Vagina (tissue), 2 donors: Measurements from ENCODE around the gene ZNF829. TPM values are rescaled to one million over a fixed set of nuclear protein-coding genes. Genes with fewer than 3 reads are reported as not detected.

Source experiments
- DNase-seq, 2 donors: peaks; one replicate each; pipeline ENCODE4 v3.0.0-alpha.2; 2017; ENCODE audit errors: extremely low spot score in 2 of 2
- H3K27ac ChIP-seq: fragments of 200-600 bp; sonication (generic); one replicate; pipeline ENCODE4 v1.5.1; 2019
- H3K27me3 ChIP-seq: fragments of 200-600 bp; sonication (generic); one replicate; pipeline ENCODE4 v1.5.1; 2019
- H3K36me3 ChIP-seq, 2 donors: fragments of 200-600 bp; sonication (generic); one replicate each; pipeline ENCODE4 v1.5.1; 2017 to 2019
- H3K4me1 ChIP-seq: fragments of 200-600 bp; sonication (generic); one replicate; pipeline ENCODE4 v1.5.1; 2019
- H3K4me3 ChIP-seq, 2 donors: fragments of 200-600 bp; sonication (generic); 1 replicate in 1 of 2; 2 replicates in 1 of 2; pipeline ENCODE4 v1.5.1; 2016 to 2019
- H3K9me3 ChIP-seq: fragments of 200-600 bp; sonication (generic); one replicate; pipeline ENCODE4 v1.5.1; 2019
- CTCF ChIP-seq, 3 experiments: fragments of 450-650 bp in 2 of 3; fragments of 200-600 bp in 1 of 3; sonication (generic) in 1 of 3; IDR thresholded peaks; one replicate each; pipeline ENCODE4 v1.5.1; 2017 to 2019; ENCODE audit warnings: antibody characterized with exemption in 3 of 3, mild to moderate bottlenecking in 2 of 3, moderate library complexity in 2 of 3
- POLR2A ChIP-seq, 2 donors: fragments of 450-650 bp; IDR thresholded peaks; one replicate each; pipeline ENCODE4 v1.6.1; 2017; ENCODE audit warnings: antibody characterized with exemption in 2 of 2, mild to moderate bottlenecking in 2 of 2, moderate library complexity in 2 of 2
- POLR2AphosphoS5 ChIP-seq, 2 donors: sonication (generic); formaldehyde crosslinking; IDR thresholded peaks; one replicate each; pipeline ENCODE4 v1.9.0; 2017; ENCODE audit warnings: antibody characterized with exemption in 2 of 2, mild to moderate bottlenecking in 2 of 2, low read depth in 1 of 2; ENCODE audit not compliant: insufficient read depth in 1 of 2
- intact Hi-C: fragments of 100-400 bp; cut with DNase I; formaldehyde crosslinking; loops from one replicate; pipeline ENCODE4 v1.15.1; 2023
- small RNA-seq: library from RNA; depleted of rRNA; stranded (forward); fragments of <200 nt; gene quantifications from one replicate; pipeline ENCODE3, GENCODE V24; 2016
- total RNA-seq: library from RNA; depleted of rRNA; stranded (reverse); fragments of >200 nt; gene quantifications from one replicate; pipeline ENCODE4 v1.2.3, GENCODE V29; 2016

The ZNF829 gene
- total RNA-seq, 1 donor from 2014 or later = 2.0 TPM

GRCh38 chr19:36850559-36851442 is 65.3 kb downstream of the ZNF829 start, which contains the start of gene ZNF345:
Gene ZNF345 (plus strand): TSS chr19:36850876. CDS start chr19:36876831, 25,955 bp downstream.
- intact Hi-C loops = no loop called here
- no peaks in the 10 kb centered on the region for H3K9me3 ChIP-seq
- H3K36me3 ChIP-seq = peaks cover 0 to 23% of the 10 kb centered on the region in 2 donors
- H3K27me3 ChIP-seq = no peaks in the 10 kb centered on the region
- peak; percentile 70 to 77 for TF ChIP-seq POLR2AphosphoS5 (IDR thresholded peaks at IDR 0.05; ENCODE audit: insufficient read depth in 1 of 2, low read depth in 1 of 2)
- no peak for TF ChIP-seq CTCF (IDR thresholded peaks at IDR 0.05)
- H3K4me1 ChIP-seq = peaks cover 24% of the 10 kb centered on the region
- peak within 1 kb of the TSS; percentile 94 for H3K27ac ChIP-seq
- peak in 1 of 2 donors; percentile 92 for DNase-seq
- peak within 1 kb of the TSS; percentile 66 to 80 for H3K4me3 ChIP-seq

- H3K4me1 ChIP-seq = peaks cover 24% of the 10 kb centered on the region
- no peak for TF ChIP-seq POLR2A (IDR thresholded peaks at IDR 0.05)
- TF ChIP-seq POLR2AphosphoS5 (IDR thresholded peaks at IDR 0.05; ENCODE audit: insufficient read depth in 1 of 2, low read depth in 1 of 2) = peak; percentile 37 to 69
- no peaks in the 10 kb centered on the region for H3K27me3 ChIP-seq
- peaks cover 0 to 15% of the 10 kb centered on the region in 2 donors for H3K36me3 ChIP-seq
- DNase-seq = peak in 1 of 2 donors; percentile 94
- H3K4me3 ChIP-seq = peak overlapping the region; percentile 66 to 80
- H3K27ac ChIP-seq = peak overlapping the region; percentile 94
- intact Hi-C loops = no loop called here
- no peaks in the 10 kb centered on the region for H3K9me3 ChIP-seq
Measured at GRCh38 chr19:36849701-36850558, 66.2 kb downstream of the ZNF829 start.

DNA sequence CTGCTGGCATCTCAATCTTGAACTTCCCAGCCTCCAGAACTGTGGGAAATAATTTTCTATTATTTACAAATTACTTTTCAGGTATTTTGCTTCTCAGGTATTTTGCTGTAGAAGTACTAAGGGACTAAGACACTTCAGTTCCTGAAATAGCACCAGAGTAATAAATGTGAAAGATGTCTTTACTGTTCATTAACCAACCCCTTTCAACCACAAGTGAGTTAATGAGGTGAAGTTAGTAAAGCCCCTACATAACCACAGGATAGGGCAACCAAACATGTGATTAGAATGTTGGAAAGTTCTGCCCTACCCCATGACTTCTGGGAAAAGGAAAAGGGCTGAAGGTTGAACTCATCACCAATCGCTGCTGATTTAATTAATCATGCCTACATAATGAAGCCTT is 68.1 kb downstream of the ZNF829 start:
- Histone ChIP-seq H3K27ac (no peak overlapping the region), H3K36me3 (peaks cover 0 to 17% of the 10 kb centered on the region in 2 donors)

DNA sequence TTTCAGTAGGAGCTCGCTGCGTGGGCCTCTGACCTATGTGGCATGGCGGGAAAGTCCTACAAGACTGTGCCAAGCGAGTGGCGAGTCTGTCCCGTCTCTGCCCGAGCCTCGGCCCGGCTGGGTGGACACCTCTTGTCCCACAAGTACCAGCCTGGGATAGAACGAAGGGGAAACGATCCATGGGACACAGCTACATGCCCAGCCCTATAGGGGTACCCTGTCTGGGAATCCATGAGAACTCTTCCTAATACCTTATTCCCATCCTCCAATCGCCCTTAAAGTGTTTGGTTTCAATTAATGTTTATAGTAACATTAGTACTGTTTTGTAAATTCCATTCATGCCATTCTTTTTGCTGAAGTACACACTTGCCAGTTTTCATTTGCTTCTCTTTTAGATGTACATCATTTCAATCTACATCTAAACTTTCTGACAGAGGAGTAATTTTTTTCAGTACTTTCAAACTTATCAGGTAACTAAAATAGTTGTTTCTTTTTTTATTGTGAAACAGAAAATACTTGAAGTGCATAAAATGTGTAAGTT is 77.2 kb downstream of the ZNF829 start:
- Histone ChIP-seq H3K27me3 (no peaks in the 10 kb centered on the region), H3K4me1 (peaks cover 9% of the 10 kb centered on the region), H3K36me3 (peaks cover 0 to 29% of the 10 kb centered on the region in 2 donors), H3K4me3 (peak overlapping the region; percentile 49 to 73), H3K9me3 (peaks cover 4% of the 10 kb centered on the region), H3K27ac (peak overlapping the region; percentile 80)
- TF ChIP-seq POLR2AphosphoS5 (IDR thresholded peaks at IDR 0.05; ENCODE audit: insufficient read depth in 1 of 2, low read depth in 1 of 2) (no peak), CTCF (IDR thresholded peaks at IDR 0.05) (no peak), POLR2A (IDR thresholded peaks at IDR 0.05) (no peak)
- intact Hi-C loops = no loop called here
- peak in 1 of 2 donors; percentile 85 for DNase-seq

More for the DNA sequence above, 68.1 kb downstream of the ZNF829 start:
- no peaks in the 10 kb centered on the region for H3K9me3 ChIP-seq
- no peaks in the 10 kb centered on the region for H3K27me3 ChIP-seq
- DNase-seq = no peak
- intact Hi-C loops = no loop called here
- no peak overlapping the region for H3K4me3 ChIP-seq
- no peak for TF ChIP-seq POLR2AphosphoS5 (IDR thresholded peaks at IDR 0.05; ENCODE audit: insufficient read depth in 1 of 2, low read depth in 1 of 2)
- TF ChIP-seq POLR2A (IDR thresholded peaks at IDR 0.05) = no peak
- no peak for TF ChIP-seq CTCF (IDR thresholded peaks at IDR 0.05)
- H3K4me1 ChIP-seq = peaks cover 24% of the 10 kb centered on the region

Small RNA genes within 50 kb of the gene (small RNA-seq; reads per million reads assigned to genes)
- gene RF00019 = not detected

Other genes starting within 250 kb of the ZNF829 start
- 8.8 TPM for gene ZNF461, start 249.5 kb downstream of the ZNF829 start, total RNA-seq
- 8.3 TPM for gene ZNF567, start 228.7 kb downstream of the ZNF829 start, total RNA-seq
- 2.2 TPM for gene ZNF850, start 143.5 kb downstream of the ZNF829 start, total RNA-seq
- 2.5 TPM for gene ZNF790, start 77.9 kb downstream of the ZNF829 start, total RNA-seq
- gene ZNF345, start 65.4 kb downstream of the ZNF829 start, total RNA-seq = 6.9 TPM
- 4.4 TPM for gene ZNF568, start within 50 bp of the ZNF829 start, total RNA-seq
- gene ZNF420, start 162.1 kb upstream of the ZNF829 start, total RNA-seq = 9.6 TPM